Natural killer cell (primary cell): ENCODE data around the gene DCUN1D4. TPM values are rescaled to one million over a fixed set of nuclear protein-coding genes. Genes with fewer than 3 reads are reported as not detected.

Experiments
- ATAC-seq, 3 donors: fragments of 150-1000 bp in 2 of 3; fragments of 200-7000 bp in 1 of 3; cut with Tn5 transposase; 1 replicate in 1 of 3; 2 replicates in 2 of 3; pipeline ENCODE4 v1.10.0; 2021; ENCODE audit warnings: mild to moderate bottlenecking in 2 of 3, moderate library complexity in 2 of 3
- DNase-seq, 2 donors: peaks; one replicate each; pipeline versions ENCODE4 v3.0.0 to v3.0.0-alpha.2; 2013 to 2021; ENCODE audit warnings: mixed read lengths in 1 of 2
- H3K27ac ChIP-seq: one replicate; pipeline ENCODE4 v1.5.1; 2013; ENCODE audit warnings: mild to moderate bottlenecking, low read length
- H3K27me3 ChIP-seq: one replicate; pipeline ENCODE4 v1.6.1; 2013; ENCODE audit warnings: low read length; ENCODE audit not compliant: control insufficient read depth, insufficient read depth
- H3K36me3 ChIP-seq: one replicate; pipeline ENCODE4 v1.6.1; 2013; ENCODE audit warnings: low read length; ENCODE audit not compliant: control insufficient read depth, insufficient read depth
- H3K4me1 ChIP-seq: one replicate; pipeline ENCODE4 v1.6.1; 2013; ENCODE audit warnings: low read length; ENCODE audit not compliant: control insufficient read depth, insufficient read depth
- H3K4me3 ChIP-seq: one replicate; pipeline ENCODE4 v1.5.1; 2013; ENCODE audit warnings: low read length
- H3K9me3 ChIP-seq: one replicate; pipeline ENCODE4 v1.6.1; 2013; ENCODE audit warnings: low read length; ENCODE audit not compliant: control insufficient read depth, insufficient read depth
- H3K27ac Mint-ChIP-seq, 2 donors: one replicate each; pipeline ENCODE4 v1.8.0; 2022; ENCODE audit warnings: mild to moderate bottlenecking in 2 of 2, mixed read lengths in 2 of 2, moderate library complexity in 1 of 2
- H3K27me3 Mint-ChIP-seq, 2 donors: one replicate each; pipeline ENCODE4 v1.8.0; 2022; ENCODE audit warnings: low read depth in 2 of 2, mixed read lengths in 2 of 2
- H3K36me3 Mint-ChIP-seq: one replicate; pipeline ENCODE4 v1.8.0; 2022; ENCODE audit warnings: mixed read lengths
- H3K4me1 Mint-ChIP-seq, 2 donors: one replicate each; pipeline ENCODE4 v1.8.0; 2022; ENCODE audit warnings: mixed read lengths in 2 of 2
- H3K4me3 Mint-ChIP-seq: one replicate; pipeline ENCODE4 v1.8.0; 2022; ENCODE audit warnings: mild to moderate bottlenecking, moderate library complexity, mixed read lengths
- H3K9me3 Mint-ChIP-seq, 2 donors: one replicate each; pipeline ENCODE4 v1.8.0; 2022; ENCODE audit warnings: mixed read lengths in 2 of 2
- WGBS: methylation state at CpG from one replicate; pipeline ENCODE4 v1.1.7; 2013; ENCODE audit warnings: missing lambda C conversion rate; ENCODE audit not compliant: insufficient coverage; 5-methylcytosine and 5-hydroxymethylcytosine counted together
- intact Hi-C: fragments of 100-400 bp; cut with micrococcal nuclease; formaldehyde crosslinking; loops from one replicate; pipeline ENCODE4 v1.14.2; 2022
- total RNA-seq, 4 donors: library from RNA; stranded (reverse); fragments of 120-200 nt in 1 of 4; gene quantifications; one replicate each; pipeline versions ENCODE4 v1.2.3 to v1.2.4, GENCODE V29; 2013 to 2022
- TF ChIP-seq, protein P1 (sequence below): fragments of 200-600 bp; IDR thresholded peaks from one replicate; pipeline ENCODE4 v1.8.0; 2022; ENCODE audit warnings: antibody characterized with exemption

Gene DCUN1D4
- total RNA-seq, 3 donors from 2014 or later (not counting 1 experiment from before 2014, with no cell fraction given) = 26.9 to 35.9 (median 35.1) TPM

DNA sequence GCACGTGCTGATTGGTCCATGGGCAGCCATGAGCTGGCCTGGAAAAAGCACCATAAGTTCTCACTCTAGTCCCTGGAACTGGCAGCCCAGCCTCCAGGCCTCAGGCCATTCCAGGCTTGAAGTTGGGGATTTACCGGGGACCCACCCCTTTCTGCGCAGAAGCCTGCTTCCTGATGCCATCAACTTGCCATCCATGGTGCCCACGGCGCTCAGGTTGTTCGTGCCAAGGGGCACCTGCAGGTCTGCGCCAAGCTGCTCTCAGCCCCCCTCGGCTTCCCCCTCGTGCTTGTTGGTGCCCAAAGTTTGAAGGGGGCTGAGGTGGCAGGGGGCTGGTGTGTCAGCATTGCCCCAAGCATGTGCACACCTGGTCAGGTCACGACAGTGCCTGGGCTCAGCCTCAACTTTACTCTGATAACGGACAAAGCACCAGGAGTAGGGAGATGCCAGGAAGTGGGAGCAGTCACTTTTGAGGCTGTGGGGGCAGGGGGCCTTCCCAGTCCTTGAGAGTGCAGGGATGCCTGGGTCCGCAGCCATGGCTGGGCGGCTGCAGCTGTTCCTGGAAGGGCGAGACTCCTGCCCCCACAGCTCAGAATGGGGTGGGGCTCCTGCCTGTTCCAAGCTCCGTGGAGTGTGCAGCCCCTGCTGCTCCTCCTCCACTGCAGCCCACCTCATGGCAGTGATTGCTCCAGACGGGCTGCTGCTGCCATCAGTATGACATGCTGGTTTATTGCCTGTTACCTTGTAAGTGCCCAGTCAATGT, 24.9 kb downstream of the DCUN1D4 start:
- Mint-ChIP-seq H3K27me3 (no peaks in the 10 kb centered on the region), H3K4me1 (peaks cover 0 to 28% of the 10 kb centered on the region in 2 donors), H3K9me3 (no peaks in the 10 kb centered on the region), H3K36me3 (no peaks in the 10 kb centered on the region), H3K4me3 (no peak overlapping the region), H3K27ac (no peak overlapping the region)
- ATAC-seq (no peak), DNase-seq (no peak)
- no peak overlapping the region for H3K4me3 ChIP-seq
- WGBS = 97% methylated on average over 16 of the region's 16 CpGs
- H3K4me1 ChIP-seq = no peaks in the 10 kb centered on the region
- no peaks in the 10 kb centered on the region for H3K27me3 ChIP-seq
- TF ChIP-seq, protein P1, sequence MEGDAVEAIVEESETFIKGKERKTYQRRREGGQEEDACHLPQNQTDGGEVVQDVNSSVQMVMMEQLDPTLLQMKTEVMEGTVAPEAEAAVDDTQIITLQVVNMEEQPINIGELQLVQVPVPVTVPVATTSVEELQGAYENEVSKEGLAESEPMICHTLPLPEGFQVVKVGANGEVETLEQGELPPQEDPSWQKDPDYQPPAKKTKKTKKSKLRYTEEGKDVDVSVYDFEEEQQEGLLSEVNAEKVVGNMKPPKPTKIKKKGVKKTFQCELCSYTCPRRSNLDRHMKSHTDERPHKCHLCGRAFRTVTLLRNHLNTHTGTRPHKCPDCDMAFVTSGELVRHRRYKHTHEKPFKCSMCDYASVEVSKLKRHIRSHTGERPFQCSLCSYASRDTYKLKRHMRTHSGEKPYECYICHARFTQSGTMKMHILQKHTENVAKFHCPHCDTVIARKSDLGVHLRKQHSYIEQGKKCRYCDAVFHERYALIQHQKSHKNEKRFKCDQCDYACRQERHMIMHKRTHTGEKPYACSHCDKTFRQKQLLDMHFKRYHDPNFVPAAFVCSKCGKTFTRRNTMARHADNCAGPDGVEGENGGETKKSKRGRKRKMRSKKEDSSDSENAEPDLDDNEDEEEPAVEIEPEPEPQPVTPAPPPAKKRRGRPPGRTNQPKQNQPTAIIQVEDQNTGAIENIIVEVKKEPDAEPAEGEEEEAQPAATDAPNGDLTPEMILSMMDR = no peak
- no peaks in the 10 kb centered on the region for H3K9me3 ChIP-seq
- intact Hi-C loops = no loop called here
- H3K36me3 ChIP-seq = peaks cover 43% of the 10 kb centered on the region
- no peak overlapping the region for H3K27ac ChIP-seq

DNA sequence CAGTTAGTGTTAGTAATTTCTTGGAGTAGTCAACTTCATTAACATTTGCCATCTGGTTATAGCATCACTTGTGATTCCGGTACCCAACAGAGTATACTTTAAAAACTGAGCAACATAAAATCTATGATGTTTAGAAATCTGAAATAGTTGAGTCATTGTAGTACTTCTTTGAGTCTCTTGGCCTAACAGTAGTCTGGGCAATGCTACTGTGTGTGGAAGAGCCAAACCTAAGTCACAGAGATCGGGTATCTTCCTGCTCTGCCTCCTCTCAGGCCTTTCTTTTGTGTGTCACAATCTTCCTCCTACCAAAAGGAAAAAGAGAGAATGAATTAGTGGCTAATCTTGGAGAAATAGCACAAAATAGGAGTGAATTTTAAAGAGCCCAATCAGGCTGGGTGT, 25.5 kb downstream of the DCUN1D4 start:
- DNase-seq (no peak), ATAC-seq (no peak)
- no peaks in the 10 kb centered on the region for H3K9me3 ChIP-seq
- WGBS = 100% methylated on average over 1 of the region's 2 CpGs
- no peak overlapping the region for H3K27ac ChIP-seq
- Mint-ChIP-seq H3K4me1 (peaks cover 5 to 34% of the 10 kb centered on the region in 2 donors), H3K36me3 (no peaks in the 10 kb centered on the region), H3K9me3 (no peaks in the 10 kb centered on the region), H3K27ac (no peak overlapping the region), H3K27me3 (no peaks in the 10 kb centered on the region), H3K4me3 (no peak overlapping the region)
- no peak overlapping the region for H3K4me3 ChIP-seq
- no peaks in the 10 kb centered on the region for H3K4me1 ChIP-seq
- H3K36me3 ChIP-seq = peaks cover 43% of the 10 kb centered on the region
- intact Hi-C loops = no loop called here
- H3K27me3 ChIP-seq = no peaks in the 10 kb centered on the region
- TF ChIP-seq, protein P1 = no peak

- Mint-ChIP-seq H3K4me1 (peaks cover 26 to 50% of the 10 kb centered on the region in 2 donors), H3K27me3 (no peaks in the 10 kb centered on the region), H3K4me3 (no peak overlapping the region), H3K9me3 (no peaks in the 10 kb centered on the region), H3K27ac (no peak overlapping the region), H3K36me3 (no peaks in the 10 kb centered on the region)
- Histone ChIP-seq H3K36me3 (peaks cover 25% of the 10 kb centered on the region), H3K9me3 (no peaks in the 10 kb centered on the region), H3K27ac (no peak overlapping the region), H3K4me3 (no peak overlapping the region), H3K27me3 (no peaks in the 10 kb centered on the region), H3K4me1 (no peaks in the 10 kb centered on the region)
- DNase-seq (no peak), ATAC-seq (no peak)
- intact Hi-C loops = no loop called here
- 96% methylated on average over 2 of the region's 3 CpGs for WGBS
- TF ChIP-seq, protein P1 = no peak
Observed at GRCh38 chr4:51870441-51871188, 27.7 kb downstream of the DCUN1D4 start.
